Measurements from ENCODE around the gene PARM1. TPM values are rescaled to one million over a fixed set of nuclear protein-coding genes. Genes with fewer than 3 reads are reported as not detected.

Gene PARM1
- total and polyA plus RNA-seq, 9 of the 15 experiments (the other 6 are each of a cell fraction or from before 2014, with no cell fraction given), result 0.07 TPM; not detected in 8

DNA sequence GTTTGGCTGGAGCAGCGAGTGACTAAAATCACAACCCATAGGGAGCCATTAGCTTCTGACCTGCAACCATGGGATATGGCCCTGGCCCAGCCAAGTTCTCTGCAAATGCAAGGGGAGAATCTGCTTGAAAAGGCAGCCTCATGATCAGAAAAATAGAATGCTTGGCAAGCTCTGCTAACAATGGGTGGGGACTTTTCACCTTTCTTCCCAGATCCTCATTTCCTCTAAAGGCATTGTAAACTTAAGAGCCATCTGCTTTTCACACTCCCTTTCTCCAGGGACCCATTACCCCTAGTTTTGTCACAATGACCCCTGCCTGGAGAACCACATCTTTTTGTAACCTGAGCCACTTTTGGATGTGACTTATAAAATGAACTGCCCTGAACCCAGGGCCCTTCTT is 104.3 kb downstream of the PARM1 start (continued):
- TF ChIP-seq E4F1 (CRISPR knock-in tag; IDR thresholded peaks at IDR 0.05; ENCODE audit: borderline replicate concordance), result no peak
- TF ChIP-seq, protein P1, sequence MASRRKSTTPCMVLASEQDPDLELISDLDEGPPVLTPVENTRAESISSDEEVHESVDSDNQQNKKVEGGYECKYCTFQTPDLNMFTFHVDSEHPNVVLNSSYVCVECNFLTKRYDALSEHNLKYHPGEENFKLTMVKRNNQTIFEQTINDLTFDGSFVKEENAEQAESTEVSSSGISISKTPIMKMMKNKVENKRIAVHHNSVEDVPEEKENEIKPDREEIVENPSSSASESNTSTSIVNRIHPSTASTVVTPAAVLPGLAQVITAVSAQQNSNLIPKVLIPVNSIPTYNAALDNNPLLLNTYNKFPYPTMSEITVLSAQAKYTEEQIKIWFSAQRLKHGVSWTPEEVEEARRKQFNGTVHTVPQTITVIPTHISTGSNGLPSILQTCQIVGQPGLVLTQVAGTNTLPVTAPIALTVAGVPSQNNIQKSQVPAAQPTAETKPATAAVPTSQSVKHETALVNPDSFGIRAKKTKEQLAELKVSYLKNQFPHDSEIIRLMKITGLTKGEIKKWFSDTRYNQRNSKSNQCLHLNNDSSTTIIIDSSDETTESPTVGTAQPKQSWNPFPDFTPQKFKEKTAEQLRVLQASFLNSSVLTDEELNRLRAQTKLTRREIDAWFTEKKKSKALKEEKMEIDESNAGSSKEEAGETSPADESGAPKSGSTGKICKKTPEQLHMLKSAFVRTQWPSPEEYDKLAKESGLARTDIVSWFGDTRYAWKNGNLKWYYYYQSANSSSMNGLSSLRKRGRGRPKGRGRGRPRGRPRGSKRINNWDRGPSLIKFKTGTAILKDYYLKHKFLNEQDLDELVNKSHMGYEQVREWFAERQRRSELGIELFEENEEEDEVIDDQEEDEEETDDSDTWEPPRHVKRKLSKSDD (conservative IDR thresholded peaks at IDR 0.05; ENCODE audit: low read length), result no peak
- no peak for TF ChIP-seq ZNF41 (CRISPR knock-in tag; conservative IDR thresholded peaks at IDR 0.05)
- TF ChIP-seq YY1 (IDR thresholded peaks at IDR 0.05; ENCODE audit: borderline replicate concordance in 1 of 3, control insufficient read depth in 1 of 3, extremely low read depth in 1 of 3, insufficient read depth in 3 of 3, insufficient read length in 1 of 3, insufficient replicate concordance in 2 of 3, low read depth in 1 of 3, low read length in 2 of 3), result no peak
- no peak for TF ChIP-seq IRF1 (CRISPR knock-in tag; IDR thresholded peaks at IDR 0.05; ENCODE audit: borderline replicate concordance)
- TF ChIP-seq, protein P2, sequence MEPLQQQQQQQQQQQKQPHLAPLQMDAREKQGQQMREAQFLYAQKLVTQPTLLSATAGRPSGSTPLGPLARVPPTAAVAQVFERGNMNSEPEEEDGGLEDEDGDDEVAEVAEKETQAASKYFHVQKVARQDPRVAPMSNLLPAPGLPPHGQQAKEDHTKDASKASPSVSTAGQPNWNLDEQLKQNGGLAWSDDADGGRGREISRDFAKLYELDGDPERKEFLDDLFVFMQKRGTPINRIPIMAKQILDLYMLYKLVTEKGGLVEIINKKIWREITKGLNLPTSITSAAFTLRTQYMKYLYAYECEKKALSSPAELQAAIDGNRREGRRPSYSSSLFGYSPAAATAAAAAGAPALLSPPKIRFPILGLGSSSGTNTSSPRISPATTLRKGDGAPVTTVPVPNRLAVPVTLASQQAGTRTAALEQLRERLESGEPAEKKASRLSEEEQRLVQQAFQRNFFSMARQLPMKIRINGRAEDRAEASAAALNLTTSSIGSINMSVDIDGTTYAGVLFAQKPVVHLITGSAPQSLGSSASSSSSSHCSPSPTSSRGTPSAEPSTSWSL (CRISPR knock-in tag; IDR thresholded peaks at IDR 0.05; ENCODE audit: borderline replicate concordance), result no peak
- no peak for TF ChIP-seq DMBX1 (CRISPR knock-in tag; IDR thresholded peaks at IDR 0.05; ENCODE audit: borderline replicate concordance)
- TF ChIP-seq STAT5B (CRISPR knock-in tag; IDR thresholded peaks at IDR 0.05), result no peak
- no peak for TF ChIP-seq MITF (IDR thresholded peaks at IDR 0.05)
- no peak for TF ChIP-seq ZNF121 (CRISPR knock-in tag; conservative IDR thresholded peaks at IDR 0.05)
